ENCODE results near the gene MINDY2.

Gene MINDY2

DNA sequence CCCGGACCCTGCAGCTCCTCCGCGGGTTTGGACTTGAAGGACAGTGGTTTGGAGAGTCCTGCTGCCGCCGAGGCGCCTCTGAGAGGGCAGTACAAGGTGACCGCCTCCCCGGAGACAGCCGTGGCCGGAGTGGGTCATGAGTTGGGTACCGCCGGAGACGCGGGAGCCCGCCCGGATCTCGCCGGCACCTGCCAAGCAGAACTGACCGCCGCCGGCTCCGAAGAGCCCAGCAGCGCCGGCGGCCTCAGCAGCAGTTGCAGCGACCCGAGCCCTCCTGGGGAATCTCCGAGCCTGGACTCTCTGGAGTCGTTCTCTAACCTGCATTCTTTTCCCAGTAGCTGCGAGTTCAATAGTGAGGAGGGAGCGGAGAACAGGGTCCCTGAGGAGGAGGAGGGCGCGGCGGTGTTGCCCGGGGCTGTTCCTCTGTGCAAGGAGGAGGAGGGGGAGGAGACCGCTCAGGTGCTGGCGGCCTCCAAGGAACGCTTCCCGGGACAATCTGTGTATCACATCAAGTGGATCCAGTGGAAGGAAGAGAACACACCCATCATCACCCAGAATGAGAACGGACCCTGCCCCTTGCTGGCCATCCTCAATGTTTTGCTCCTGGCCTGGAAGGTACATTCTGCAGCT lies 634 bp downstream of the MINDY2 start:
- no peak overlapping the region for H3K27ac ChIP-seq (ENCODE audit: low read length)
- H3K4me3 ChIP-seq (ENCODE audit: low read length): peak overlapping the region; percentile 95
- no CpG with 5 or more reads among the region's 40 CpGs for WGBS (ENCODE audit: insufficient coverage, insufficient read length)
- no peaks in the 10 kb centered on the region for H3K9me3 ChIP-seq (ENCODE audit: control insufficient read depth, insufficient read depth, low read length)
- no peaks in the 10 kb centered on the region for H3K36me3 ChIP-seq (ENCODE audit: control insufficient read depth, insufficient read depth, low read length)
- DNase-seq (ENCODE audit: low read depth, low spot score): no peak
- H3K4me1 ChIP-seq (ENCODE audit: control insufficient read depth, insufficient read depth, low read length): no peaks in the 10 kb centered on the region
- H3K27me3 ChIP-seq (ENCODE audit: control insufficient read depth, insufficient read depth, low read length): no peaks in the 10 kb centered on the region

DNA sequence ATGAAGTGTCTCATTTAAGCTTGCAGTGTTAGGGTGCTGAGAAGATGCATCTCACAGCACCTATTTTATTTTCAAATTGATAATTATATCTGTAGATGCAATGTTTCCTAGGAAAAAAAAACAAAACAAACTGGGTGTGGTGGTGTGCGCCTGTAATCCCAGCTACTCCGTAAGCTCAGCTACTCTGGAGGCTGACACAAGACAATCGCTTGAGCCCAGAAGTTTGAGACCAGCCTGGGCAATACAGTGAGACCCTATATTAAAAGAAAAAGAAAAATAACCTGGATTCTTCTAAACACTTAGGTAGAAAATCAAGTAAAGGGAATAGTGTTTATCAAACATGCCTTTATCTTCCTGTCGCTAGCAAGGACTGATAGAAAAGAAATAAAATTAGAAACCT lies 1.9 kb downstream of the MINDY2 start:
- no peak for DNase-seq (ENCODE audit: low read depth, low spot score)
- Histone ChIP-seq H3K27ac (ENCODE audit: low read length) (no peak overlapping the region), H3K9me3 (ENCODE audit: control insufficient read depth, insufficient read depth, low read length) (no peaks in the 10 kb centered on the region), H3K27me3 (ENCODE audit: control insufficient read depth, insufficient read depth, low read length) (no peaks in the 10 kb centered on the region), H3K4me3 (ENCODE audit: low read length) (no peak overlapping the region), H3K36me3 (ENCODE audit: control insufficient read depth, insufficient read depth, low read length) (no peaks in the 10 kb centered on the region), H3K4me1 (ENCODE audit: control insufficient read depth, insufficient read depth, low read length) (no peaks in the 10 kb centered on the region)
- WGBS (ENCODE audit: insufficient coverage, insufficient read length): no CpG with 5 or more reads among the region's 4 CpGs

DNA sequence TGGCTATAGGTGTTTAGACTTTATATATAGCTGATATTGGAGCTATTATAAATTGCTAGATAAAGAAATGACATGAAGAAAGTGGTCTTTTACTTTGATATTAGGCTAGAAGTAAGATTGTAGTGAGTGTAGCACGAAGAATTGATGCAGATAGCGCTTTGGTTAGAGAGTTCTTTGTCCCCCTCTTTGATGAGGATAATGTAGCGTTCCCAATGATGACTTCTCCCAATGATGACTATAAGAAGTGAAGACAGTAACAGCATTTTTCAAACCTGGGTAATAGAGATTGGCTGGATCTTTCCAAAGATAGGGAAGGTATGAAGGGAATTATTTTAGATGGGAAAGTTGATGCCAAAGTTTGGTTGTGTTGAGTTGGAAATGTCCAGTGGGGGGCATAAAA lies 4.3 kb downstream of the MINDY2 start:
- H3K27ac ChIP-seq (ENCODE audit: low read length): no peak overlapping the region
- no peaks in the 10 kb centered on the region for H3K36me3 ChIP-seq (ENCODE audit: control insufficient read depth, insufficient read depth, low read length)
- no peaks in the 10 kb centered on the region for H3K4me1 ChIP-seq (ENCODE audit: control insufficient read depth, insufficient read depth, low read length)
- no peaks in the 10 kb centered on the region for H3K9me3 ChIP-seq (ENCODE audit: control insufficient read depth, insufficient read depth, low read length)
- WGBS (ENCODE audit: insufficient coverage, insufficient read length): no CpG with 5 or more reads among the region's 3 CpGs
- no peaks in the 10 kb centered on the region for H3K27me3 ChIP-seq (ENCODE audit: control insufficient read depth, insufficient read depth, low read length)
- no peak for DNase-seq (ENCODE audit: low read depth, low spot score)
- H3K4me3 ChIP-seq (ENCODE audit: low read length): no peak overlapping the region

DNA sequence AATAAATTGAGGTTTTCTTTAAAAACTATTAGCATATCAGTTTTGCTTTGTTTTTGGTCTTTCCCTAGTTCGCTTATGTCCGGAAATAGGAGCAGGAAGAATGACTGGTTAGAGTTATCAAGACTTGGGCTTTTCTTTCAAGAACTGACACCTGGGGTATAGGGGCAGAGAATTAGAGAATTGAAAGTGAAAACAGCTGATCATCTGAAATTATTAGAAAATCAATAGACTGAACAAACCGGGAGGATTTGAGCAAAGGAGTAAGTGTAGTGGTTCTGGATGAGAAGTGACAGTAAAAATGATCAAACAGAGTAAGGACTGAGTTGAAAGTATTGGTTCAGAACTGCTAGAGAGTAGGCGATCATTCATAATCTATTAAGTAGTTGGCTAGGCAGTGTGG lies 6.0 kb downstream of the MINDY2 start:
- WGBS (ENCODE audit: insufficient coverage, insufficient read length): no CpG with 5 or more reads among the region's 4 CpGs
- H3K27me3 ChIP-seq (ENCODE audit: control insufficient read depth, insufficient read depth, low read length): no peaks in the 10 kb centered on the region
- no peak overlapping the region for H3K4me3 ChIP-seq (ENCODE audit: low read length)
- DNase-seq (ENCODE audit: low read depth, low spot score): no peak
- H3K9me3 ChIP-seq (ENCODE audit: control insufficient read depth, insufficient read depth, low read length): no peaks in the 10 kb centered on the region
- no peaks in the 10 kb centered on the region for H3K4me1 ChIP-seq (ENCODE audit: control insufficient read depth, insufficient read depth, low read length)
- H3K36me3 ChIP-seq (ENCODE audit: control insufficient read depth, insufficient read depth, low read length): no peaks in the 10 kb centered on the region
- H3K27ac ChIP-seq (ENCODE audit: low read length): no peak overlapping the region

DNA sequence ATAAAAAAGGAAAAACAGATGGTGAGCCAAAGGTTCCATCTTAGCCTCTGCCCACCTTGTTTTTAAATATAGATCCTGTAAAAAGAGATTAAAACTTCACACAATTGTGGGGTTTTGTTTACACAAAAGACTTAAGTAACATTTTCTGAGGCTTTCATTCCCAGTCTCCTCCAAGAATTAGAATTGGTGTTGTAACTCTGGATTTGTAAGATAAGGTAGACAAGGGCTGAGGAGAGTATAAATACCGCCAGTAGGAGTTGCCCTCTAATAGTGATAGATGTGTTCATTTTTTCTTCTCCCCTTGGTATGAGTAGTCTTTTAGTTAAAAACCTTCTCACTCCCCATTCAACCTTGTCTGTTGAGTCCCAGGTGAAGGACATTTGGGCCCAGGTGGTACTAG lies 8.5 kb downstream of the MINDY2 start:
- DNase-seq (ENCODE audit: low read depth, low spot score): no peak
- Histone ChIP-seq H3K9me3 (ENCODE audit: control insufficient read depth, insufficient read depth, low read length) (no peaks in the 10 kb centered on the region), H3K36me3 (ENCODE audit: control insufficient read depth, insufficient read depth, low read length) (no peaks in the 10 kb centered on the region), H3K4me1 (ENCODE audit: control insufficient read depth, insufficient read depth, low read length) (no peaks in the 10 kb centered on the region), H3K27me3 (ENCODE audit: control insufficient read depth, insufficient read depth, low read length) (no peaks in the 10 kb centered on the region), H3K4me3 (ENCODE audit: low read length) (no peak overlapping the region), H3K27ac (ENCODE audit: low read length) (no peak overlapping the region)
- no CpG with 5 or more reads among the region's 1 CpG for WGBS (ENCODE audit: insufficient coverage, insufficient read length)

DNA sequence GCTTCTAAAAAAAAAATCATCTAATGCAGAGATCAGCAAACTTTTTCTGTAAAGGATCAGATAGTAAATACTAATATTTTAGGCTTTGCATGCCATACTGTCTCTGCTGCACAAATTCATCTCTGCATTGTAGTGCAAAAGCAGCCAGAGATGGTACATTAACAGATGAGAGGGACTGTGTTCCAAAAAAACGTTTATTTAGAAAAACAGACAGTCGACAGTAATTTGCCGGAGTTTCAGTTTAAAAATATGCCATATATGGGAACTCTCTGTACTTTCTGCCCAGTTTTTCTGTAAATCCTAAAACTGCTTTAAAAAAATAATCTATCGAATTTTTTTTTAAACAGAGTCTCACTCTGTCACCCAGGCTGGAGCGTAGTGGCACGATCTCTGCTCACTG lies 14.3 kb downstream of the MINDY2 start:
- no CpG with 5 or more reads among the region's 6 CpGs for WGBS (ENCODE audit: insufficient coverage, insufficient read length)
- Histone ChIP-seq H3K4me3 (ENCODE audit: low read length) (no peak overlapping the region), H3K9me3 (ENCODE audit: control insufficient read depth, insufficient read depth, low read length) (no peaks in the 10 kb centered on the region), H3K27ac (ENCODE audit: low read length) (no peak overlapping the region), H3K27me3 (ENCODE audit: control insufficient read depth, insufficient read depth, low read length) (no peaks in the 10 kb centered on the region), H3K36me3 (ENCODE audit: control insufficient read depth, insufficient read depth, low read length) (no peaks in the 10 kb centered on the region; the same call in 1 of the 2 replicates), H3K4me1 (ENCODE audit: control insufficient read depth, insufficient read depth, low read length) (no peaks in the 10 kb centered on the region)
- no peak for DNase-seq (ENCODE audit: low read depth, low spot score)

DNA sequence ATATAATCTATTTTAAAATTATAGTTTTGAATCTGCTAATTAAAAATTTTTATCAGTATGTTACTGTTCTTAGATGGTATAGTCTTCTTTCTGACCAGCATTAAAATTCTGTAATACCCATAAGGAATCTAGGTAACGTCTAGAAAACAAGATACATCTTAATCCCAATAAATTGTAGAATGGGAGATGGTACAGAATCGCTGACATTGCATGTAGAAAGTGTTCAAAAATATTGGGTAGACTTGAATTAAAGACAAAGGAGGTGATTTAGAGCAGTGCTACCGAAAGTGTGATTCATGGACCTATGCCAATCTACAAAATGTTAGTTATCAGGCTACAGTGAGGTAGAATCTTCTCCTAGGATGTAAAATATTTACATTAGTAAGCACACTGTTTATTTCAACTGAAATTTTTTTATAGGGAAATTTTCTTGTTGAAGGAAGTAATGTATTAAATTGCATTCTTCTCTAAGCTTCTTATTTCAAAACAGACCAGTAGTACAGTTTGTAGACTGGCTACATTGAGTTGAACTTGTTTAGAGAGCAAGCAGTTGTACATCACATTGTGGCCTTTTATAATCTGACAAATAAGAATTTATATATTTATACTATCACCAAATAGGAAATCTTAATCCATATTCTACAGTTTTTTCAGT lies 17.1 kb downstream of the MINDY2 start:
- no peak for DNase-seq (ENCODE audit: low read depth, low spot score)
- no peaks in the 10 kb centered on the region for H3K27me3 ChIP-seq (ENCODE audit: control insufficient read depth, insufficient read depth, low read length)
- no peak overlapping the region for H3K4me3 ChIP-seq (ENCODE audit: low read length)
- H3K4me1 ChIP-seq (ENCODE audit: control insufficient read depth, insufficient read depth, low read length): no peaks in the 10 kb centered on the region
- no peak overlapping the region for H3K27ac ChIP-seq (ENCODE audit: low read length)
- H3K36me3 ChIP-seq (ENCODE audit: control insufficient read depth, insufficient read depth, low read length): no peaks in the 10 kb centered on the region; the same call in 1 of the 2 replicates
- no CpG with 5 or more reads among the region's 3 CpGs for WGBS (ENCODE audit: insufficient coverage, insufficient read length)
- H3K9me3 ChIP-seq (ENCODE audit: control insufficient read depth, insufficient read depth, low read length): no peaks in the 10 kb centered on the region

DNA sequence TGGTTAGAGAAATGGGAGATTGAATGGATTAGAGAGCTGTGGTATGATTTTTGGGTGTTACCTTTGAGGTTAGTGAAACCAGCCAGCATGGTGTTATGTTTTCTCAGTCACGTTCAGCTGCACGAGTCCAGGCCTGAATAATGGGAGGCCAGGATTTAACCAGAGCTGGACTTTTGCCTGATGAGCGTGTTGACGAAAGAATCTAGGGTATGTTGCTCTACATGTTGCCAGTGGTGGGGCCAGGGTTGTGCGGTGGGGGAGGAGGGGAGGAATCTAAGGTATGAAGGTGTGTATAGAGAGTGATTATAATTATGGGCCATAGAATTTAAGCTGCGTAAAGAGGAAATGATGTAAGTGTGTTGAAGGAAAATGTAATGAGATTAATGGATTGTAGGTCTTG lies 22.8 kb downstream of the MINDY2 start:
- no peak overlapping the region for H3K27ac ChIP-seq (ENCODE audit: low read length)
- DNase-seq (ENCODE audit: low read depth, low spot score): no peak
- no peaks in the 10 kb centered on the region; the same call in 1 of the 2 replicates for H3K36me3 ChIP-seq (ENCODE audit: control insufficient read depth, insufficient read depth, low read length)
- no peaks in the 10 kb centered on the region for H3K27me3 ChIP-seq (ENCODE audit: control insufficient read depth, insufficient read depth, low read length)
- no peak overlapping the region for H3K4me3 ChIP-seq (ENCODE audit: low read length)
- no peaks in the 10 kb centered on the region for H3K9me3 ChIP-seq (ENCODE audit: control insufficient read depth, insufficient read depth, low read length)
- WGBS (ENCODE audit: insufficient coverage, insufficient read length): 100% methylated on average over 2 of the region's 6 CpGs
- H3K4me1 ChIP-seq (ENCODE audit: control insufficient read depth, insufficient read depth, low read length): no peaks in the 10 kb centered on the region

DNA sequence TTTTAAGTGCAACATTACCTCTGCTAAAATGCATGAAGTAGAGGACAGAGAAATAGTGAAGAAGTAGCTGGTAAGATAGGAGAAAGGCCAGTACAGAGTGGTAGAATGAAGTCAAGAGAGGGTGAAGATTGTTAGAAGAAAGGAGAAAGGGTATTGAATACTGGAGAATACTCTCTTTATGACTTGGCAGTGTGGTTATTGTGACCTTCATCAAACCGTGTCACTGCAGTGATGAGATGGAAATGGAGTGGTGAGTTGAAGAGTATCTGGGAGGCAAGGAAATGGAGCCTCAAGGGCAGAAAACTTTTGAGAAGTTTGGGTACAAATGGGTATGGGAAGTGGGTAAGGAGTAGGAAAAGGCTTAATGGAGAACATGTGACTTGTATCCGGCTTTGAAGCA lies 24.7 kb downstream of the MINDY2 start:
- WGBS (ENCODE audit: insufficient coverage, insufficient read length): 100% methylated on average over 1 of the region's 2 CpGs
- H3K27ac ChIP-seq (ENCODE audit: low read length): no peak overlapping the region

DNA sequence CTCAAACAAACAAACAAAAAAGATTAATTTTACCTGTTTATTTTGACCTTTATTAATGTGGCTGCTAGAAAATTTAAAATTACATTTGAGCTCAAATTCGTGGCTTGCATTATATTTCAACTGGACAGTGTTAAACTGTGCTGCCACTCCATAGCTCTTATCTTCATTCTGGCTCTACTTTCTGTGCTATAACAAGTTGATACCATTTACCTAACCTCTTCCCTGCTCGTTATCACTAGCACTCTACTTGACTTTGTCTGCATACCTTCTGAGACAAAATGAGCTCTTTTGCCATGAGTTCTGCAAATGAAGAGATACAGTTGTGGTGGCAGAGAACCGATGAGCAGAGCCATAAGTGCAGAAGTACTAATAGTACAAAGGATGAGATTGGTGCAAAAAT lies 26.4 kb downstream of the MINDY2 start:
- no CpG with 5 or more reads among the region's 3 CpGs for WGBS (ENCODE audit: insufficient coverage, insufficient read length)

More for the DNA sequence above, 24.7 kb downstream of the MINDY2 start:
- DNase-seq (ENCODE audit: low read depth, low spot score): no peak
- Histone ChIP-seq H3K27me3 (ENCODE audit: control insufficient read depth, insufficient read depth, low read length) (no peaks in the 10 kb centered on the region), H3K36me3 (ENCODE audit: control insufficient read depth, insufficient read depth, low read length) (no peaks in the 10 kb centered on the region), H3K4me3 (ENCODE audit: low read length) (no peak overlapping the region), H3K9me3 (ENCODE audit: control insufficient read depth, insufficient read depth, low read length) (no peaks in the 10 kb centered on the region), H3K4me1 (ENCODE audit: control insufficient read depth, insufficient read depth, low read length) (no peaks in the 10 kb centered on the region)

DNA sequence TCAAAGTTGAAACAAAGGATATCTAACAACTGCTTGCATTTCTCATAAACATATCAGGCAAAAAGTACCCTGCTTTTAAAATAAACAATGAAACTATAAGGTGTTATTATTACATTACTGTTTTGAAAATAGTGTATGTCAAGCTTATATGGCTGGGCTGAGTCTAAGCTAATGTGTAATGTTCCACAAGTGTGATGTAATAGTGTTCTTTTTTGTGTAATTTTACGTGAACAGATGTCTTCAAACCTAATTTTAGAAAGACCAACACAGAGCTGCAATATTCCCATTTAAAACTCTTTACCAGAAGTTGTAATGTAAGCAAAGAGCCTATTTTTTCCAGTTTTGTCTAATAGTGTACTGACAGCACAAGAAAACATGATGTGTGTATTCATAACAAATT lies 34.0 kb downstream of the MINDY2 start:
- H3K36me3 ChIP-seq (ENCODE audit: control insufficient read depth, insufficient read depth, low read length): no peaks in the 10 kb centered on the region
- no peaks in the 10 kb centered on the region for H3K4me1 ChIP-seq (ENCODE audit: control insufficient read depth, insufficient read depth, low read length)
- no peak overlapping the region for H3K4me3 ChIP-seq (ENCODE audit: low read length)
- no peaks in the 10 kb centered on the region for H3K27me3 ChIP-seq (ENCODE audit: control insufficient read depth, insufficient read depth, low read length)
- no peak for DNase-seq (ENCODE audit: low read depth, low spot score)
- H3K9me3 ChIP-seq (ENCODE audit: control insufficient read depth, insufficient read depth, low read length): no peaks in the 10 kb centered on the region
- WGBS (ENCODE audit: insufficient coverage, insufficient read length): no CpG with 5 or more reads among the region's 1 CpG
- no peak overlapping the region for H3K27ac ChIP-seq (ENCODE audit: low read length)

More for the DNA sequence above, 26.4 kb downstream of the MINDY2 start:
- Histone ChIP-seq H3K27ac (ENCODE audit: low read length) (no peak overlapping the region), H3K4me3 (ENCODE audit: low read length) (no peak overlapping the region), H3K9me3 (ENCODE audit: control insufficient read depth, insufficient read depth, low read length) (no peaks in the 10 kb centered on the region), H3K27me3 (ENCODE audit: control insufficient read depth, insufficient read depth, low read length) (no peaks in the 10 kb centered on the region), H3K4me1 (ENCODE audit: control insufficient read depth, insufficient read depth, low read length) (no peaks in the 10 kb centered on the region), H3K36me3 (ENCODE audit: control insufficient read depth, insufficient read depth, low read length) (no peaks in the 10 kb centered on the region)
- no peak for DNase-seq (ENCODE audit: low read depth, low spot score)

All from iPS DF 6.9 (cell line).